Measurements from ENCODE around the gene CELA2B. TPM values are rescaled to one million over a fixed set of nuclear protein-coding genes. Genes with fewer than 3 reads are reported as not detected.

Gene CELA2B
- total RNA-seq (2022; extraction: Qiagen RNA extraction), result 0.14 TPM in 1 of 5 replicates, not detected in the others

DNA sequence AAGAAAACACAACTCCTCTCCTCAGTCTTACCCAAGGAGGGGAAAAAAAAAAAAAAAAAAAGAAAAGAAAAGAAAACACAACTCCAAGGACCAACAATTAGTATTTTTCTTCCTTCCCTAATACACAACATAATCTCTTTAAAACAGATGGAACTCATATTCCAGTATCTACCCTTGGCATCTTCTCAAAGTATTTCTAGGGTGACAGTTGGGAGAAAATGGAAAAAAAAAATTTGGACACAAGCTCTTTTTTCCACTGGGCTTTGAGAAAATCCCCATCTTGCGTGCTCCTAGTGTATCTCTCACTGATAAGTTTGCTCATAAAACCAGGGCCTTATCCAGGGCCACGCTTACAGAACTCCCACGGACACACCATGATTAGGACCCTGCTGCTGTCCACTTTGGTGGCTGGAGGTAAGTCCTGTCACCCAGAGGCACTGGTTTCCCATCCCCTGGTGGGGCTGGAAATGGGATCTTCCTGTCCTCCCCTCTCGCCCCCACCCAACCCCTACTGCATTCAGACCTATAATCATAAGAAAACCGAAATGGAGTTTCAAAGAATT is at the start of gene CELA2B:
Gene CELA2B, plus strand, starts transcription at position 353 of the 563 bp plus-strand sequence. Its CDS starts 22 bp downstream, at position 375.

DNA sequence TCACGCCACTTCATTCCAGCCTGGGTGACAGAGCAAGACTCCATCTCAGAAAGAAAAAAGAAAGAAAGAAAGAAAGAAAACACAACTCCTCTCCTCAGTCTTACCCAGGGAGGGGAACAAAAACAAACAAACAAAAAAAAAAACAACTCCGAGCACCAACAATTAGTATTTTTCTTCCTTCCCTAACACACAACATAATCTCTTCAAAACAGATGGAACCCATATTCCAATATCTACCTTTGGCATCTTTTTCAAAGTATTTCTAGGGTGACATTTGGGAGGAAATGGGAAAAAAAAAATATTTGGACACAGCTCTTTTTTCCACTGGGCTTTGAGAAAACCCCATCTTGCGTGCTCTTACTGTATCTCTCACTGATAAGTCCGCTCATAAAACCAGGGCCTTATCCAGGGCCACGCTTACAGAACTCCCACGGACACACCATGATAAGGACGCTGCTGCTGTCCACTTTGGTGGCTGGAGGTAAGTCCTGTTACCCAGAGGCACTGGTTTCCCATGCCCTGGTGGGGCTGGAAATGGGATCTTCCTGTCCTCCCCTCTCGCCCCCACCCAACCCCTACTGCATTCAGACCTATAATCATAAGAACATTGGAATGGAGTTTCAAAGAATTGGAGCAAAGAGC is 19.5 kb upstream of the CELA2B start, which contains the start of gene CELA2A:
Gene CELA2A, plus strand, starts transcription at position 420 of the 642 bp plus-strand sequence. Its CDS starts 22 bp downstream, at position 442.

DNA sequence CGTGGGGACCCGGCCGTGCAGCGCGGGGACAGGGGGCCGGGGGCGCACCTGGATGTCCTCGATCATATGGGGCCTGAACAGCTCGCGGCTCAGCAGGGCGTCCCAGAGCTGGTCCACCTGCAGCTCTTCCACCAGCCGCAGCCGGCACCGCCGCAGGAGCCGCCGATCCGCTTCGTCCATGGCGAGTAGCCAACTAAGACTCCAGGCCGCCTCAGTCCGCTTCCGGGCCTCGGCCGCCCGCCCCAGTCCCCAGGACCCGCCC is 48.0 kb downstream of the CELA2B start, which contains the start of gene CASP9:
Gene CASP9, minus strand, starts transcription at position 195 of the 262 bp plus-strand sequence. Its CDS starts 15 bp downstream, at position 180.

DNA sequence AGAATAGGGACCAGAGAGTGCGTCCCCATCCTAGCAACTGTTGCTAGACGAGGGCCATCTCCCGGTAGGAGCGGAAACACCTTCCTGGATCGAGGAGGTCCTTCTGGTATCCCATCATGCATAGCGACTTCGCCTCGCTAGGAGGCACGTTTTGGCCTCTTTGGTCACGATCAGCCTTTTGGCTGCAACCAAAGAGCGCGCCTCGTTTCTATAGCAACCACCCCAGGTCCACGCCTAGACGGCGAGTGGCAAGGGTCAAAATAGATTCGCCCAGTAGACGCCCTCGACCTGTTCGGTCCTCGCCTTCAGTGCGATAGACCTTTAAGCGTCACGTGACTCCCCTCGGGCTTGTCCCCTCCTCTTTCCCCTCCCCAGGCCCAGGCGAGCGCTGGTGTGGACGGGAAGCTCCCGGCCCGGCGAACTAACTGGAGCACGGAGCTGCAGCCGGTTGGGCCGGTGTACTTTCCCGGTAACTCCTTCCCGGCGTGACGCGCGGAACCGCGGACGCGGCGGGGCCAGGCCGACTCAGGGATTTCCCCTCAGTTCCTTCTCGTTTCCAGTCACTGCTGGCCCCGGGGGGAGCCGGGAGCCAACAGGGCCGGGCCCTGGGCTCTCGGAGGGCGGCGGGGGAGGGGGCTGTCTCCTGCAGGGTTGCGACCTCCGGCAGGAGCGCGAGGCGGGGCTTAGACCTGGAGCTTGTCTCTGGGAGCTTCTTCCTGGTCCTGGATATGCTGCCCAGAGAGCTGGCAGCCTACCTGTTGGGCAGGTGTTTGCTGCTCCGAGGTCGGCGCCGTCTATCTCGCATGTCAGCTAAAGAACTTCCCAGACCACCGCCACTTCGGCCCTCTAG is 50.8 kb downstream of the CELA2B start, which contains the start of gene DNAJC16:
Gene DNAJC16, plus strand, starts transcription at position 359 of the 850 bp plus-strand sequence. CDS start 2,258 bp downstream, outside the sequence.

Other genes starting within 250 kb of the CELA2B start
- 0.42 to 0.68 TPM (median 0.60 TPM) in 5 replicates for gene FHAD1, start 228.9 kb upstream of the CELA2B start, total RNA-seq (2022; extraction: Qiagen RNA extraction)
- gene EFHD2, start 66.2 kb upstream of the CELA2B start, total RNA-seq (2022; extraction: Qiagen RNA extraction), result 235 to 292 TPM (median 265 TPM) in 5 replicates
- gene CTRC, start 37.7 kb upstream of the CELA2B start, total RNA-seq (2022; extraction: Qiagen RNA extraction), result 0.84 to 2.3 TPM (median 1.4 TPM) in 5 replicates
- gene CELA2A, start 19.4 kb upstream of the CELA2B start, total RNA-seq (2022; extraction: Qiagen RNA extraction), result not detected in 5 replicates
- gene CASP9, start 48.1 kb downstream of the CELA2B start, total RNA-seq (2022; extraction: Qiagen RNA extraction), result 5.3 to 6.1 TPM (median 5.6 TPM) in 5 replicates
- gene DNAJC16, start 50.7 kb downstream of the CELA2B start, total RNA-seq (2022; extraction: Qiagen RNA extraction), result 4.3 to 5.3 TPM (median 4.4 TPM) in 5 replicates
- 6.1 to 7.4 TPM (median 7.3 TPM) in 5 replicates for gene AGMAT, start 108.9 kb downstream of the CELA2B start, total RNA-seq (2022; extraction: Qiagen RNA extraction)
- 6.0 to 9.3 TPM (median 8.4 TPM) in 5 replicates for gene DDI2, start 141.4 kb downstream of the CELA2B start, total RNA-seq (2022; extraction: Qiagen RNA extraction)
- 23.0 to 26.5 TPM (median 24.1 TPM) in 5 replicates for gene PLEKHM2, start 208.2 kb downstream of the CELA2B start, total RNA-seq (2022; extraction: Qiagen RNA extraction)

Data from A549 treated with Hydrocortisone at 1 μM for 4 hours (cell line).